Esophagus muscularis mucosa (tissue), 4 donors: ENCODE data around the gene PCIF1. TPM values are rescaled to one million over a fixed set of nuclear protein-coding genes. Genes with fewer than 3 reads are reported as not detected.

Experiments
- DNase-seq: peaks from one replicate; pipeline ENCODE4 v3.0.0-alpha.2; 2017; ENCODE audit errors: extremely low spot score
- H3K27ac ChIP-seq, 4 donors: fragments of 200-600 bp; sonication (generic); replicated peaks in 1 of 4; 1 replicate in 3 of 4; 2 replicates in 1 of 4; pipeline ENCODE4 v1.5.1; 2016 to 2019; ENCODE audit warnings: mild to moderate bottlenecking in 1 of 4
- H3K27me3 ChIP-seq, 4 donors: fragments of 200-600 bp; sonication (generic); one replicate each; pipeline versions ENCODE4 v1.5.1 to v1.6.0; 2016 to 2019
- H3K36me3 ChIP-seq, 4 donors: fragments of 200-600 bp; sonication (generic); one replicate each; pipeline ENCODE4 v1.5.1; 2016 to 2019
- H3K4me1 ChIP-seq, 4 donors: fragments of 200-600 bp; sonication (generic); one replicate each; pipeline ENCODE4 v1.5.1; 2016 to 2019
- H3K4me3 ChIP-seq, 4 donors: fragments of 200-600 bp; sonication (generic); 1 replicate in 2 of 4; 2 replicates in 2 of 4; pipeline ENCODE4 v1.5.1; 2016 to 2019; ENCODE audit warnings: mild to moderate bottlenecking in 4 of 4, moderate library complexity in 1 of 4
- H3K9me3 ChIP-seq, 4 donors: fragments of 200-600 bp; sonication (generic); 1 replicate in 3 of 4; 2 replicates in 1 of 4; pipeline ENCODE4 v1.5.1; 2016 to 2019
- CTCF ChIP-seq, 3 experiments: fragments of 200-600 bp in 2 of 3; fragments of 450-650 bp in 1 of 3; sonication (generic) in 2 of 3; IDR thresholded peaks; one replicate each; pipeline ENCODE4 v1.5.1; 2017 to 2019; ENCODE audit warnings: antibody characterized with exemption in 3 of 3, mild to moderate bottlenecking in 2 of 3, moderate library complexity in 1 of 3
- EP300 ChIP-seq: sonication (generic); formaldehyde crosslinking; IDR thresholded peaks from one replicate; pipeline ENCODE4 v1.6.1; 2017; ENCODE audit warnings: antibody characterized with exemption
- POLR2A ChIP-seq: fragments of 450-650 bp; IDR thresholded peaks from one replicate; pipeline ENCODE4 v1.6.1; 2017; ENCODE audit warnings: antibody characterized with exemption, moderate library complexity, mild to moderate bottlenecking, low read depth
- POLR2AphosphoS5 ChIP-seq, 2 donors: sonication (generic); formaldehyde crosslinking; IDR thresholded peaks; one replicate each; pipeline ENCODE4 v1.6.1; 2017; ENCODE audit warnings: antibody characterized with exemption in 2 of 2
- WGBS: methylation state at CpG from one replicate; pipeline ENCODE4 v1.1.5; 2018; 5-methylcytosine and 5-hydroxymethylcytosine counted together
- intact Hi-C: fragments of 100-400 bp; cut with DNase I; formaldehyde crosslinking; loops from one replicate; pipeline ENCODE4 v1.15.1; 2023
- total RNA-seq, 4 donors: library from RNA; depleted of rRNA; stranded (reverse); fragments of >200 nt; gene quantifications; one replicate each; pipeline versions ENCODE4 v1.1.0 to v1.2.1, GENCODE V29; 2016

Gene PCIF1
- total RNA-seq, 4 donors from 2014 or later: 35.3 to 51.2 (median 37.2) TPM

GRCh38 chr20:45890077-45890984 is 44.2 kb upstream of the PCIF1 start:
- peak; percentile 96 for DNase-seq
- Histone ChIP-seq H3K4me3 (peak overlapping the region; percentile 70 to 93 (median 88)), H3K4me1 (peaks cover 24 to 50% (median 34%) of the 10 kb centered on the region in 4 donors), H3K9me3 (no peaks in the 10 kb centered on the region), H3K36me3 (peaks cover 0 to 57% (median 53%) of the 10 kb centered on the region in 4 donors), H3K27ac (peak overlapping the region; percentile 84 to 94 (median 90)), H3K27me3 (no peaks in the 10 kb centered on the region)
- 0% methylated on average over 17 of the region's 79 CpGs for WGBS
- intact Hi-C loops: loop anchor here (2.0 to 5.0 kb wide), 2 partner anchors 44 to 82 kb away; partner anchors contain the start of genes PCIF1 and ZNF335
- TF ChIP-seq POLR2AphosphoS5 (IDR thresholded peaks at IDR 0.05) (peak; percentile 39 to 63), CTCF (IDR thresholded peaks at IDR 0.05) (peak; percentile 56 to 69 (median 67)), POLR2A (peak; percentile 4), EP300 (no peak)

DNA sequence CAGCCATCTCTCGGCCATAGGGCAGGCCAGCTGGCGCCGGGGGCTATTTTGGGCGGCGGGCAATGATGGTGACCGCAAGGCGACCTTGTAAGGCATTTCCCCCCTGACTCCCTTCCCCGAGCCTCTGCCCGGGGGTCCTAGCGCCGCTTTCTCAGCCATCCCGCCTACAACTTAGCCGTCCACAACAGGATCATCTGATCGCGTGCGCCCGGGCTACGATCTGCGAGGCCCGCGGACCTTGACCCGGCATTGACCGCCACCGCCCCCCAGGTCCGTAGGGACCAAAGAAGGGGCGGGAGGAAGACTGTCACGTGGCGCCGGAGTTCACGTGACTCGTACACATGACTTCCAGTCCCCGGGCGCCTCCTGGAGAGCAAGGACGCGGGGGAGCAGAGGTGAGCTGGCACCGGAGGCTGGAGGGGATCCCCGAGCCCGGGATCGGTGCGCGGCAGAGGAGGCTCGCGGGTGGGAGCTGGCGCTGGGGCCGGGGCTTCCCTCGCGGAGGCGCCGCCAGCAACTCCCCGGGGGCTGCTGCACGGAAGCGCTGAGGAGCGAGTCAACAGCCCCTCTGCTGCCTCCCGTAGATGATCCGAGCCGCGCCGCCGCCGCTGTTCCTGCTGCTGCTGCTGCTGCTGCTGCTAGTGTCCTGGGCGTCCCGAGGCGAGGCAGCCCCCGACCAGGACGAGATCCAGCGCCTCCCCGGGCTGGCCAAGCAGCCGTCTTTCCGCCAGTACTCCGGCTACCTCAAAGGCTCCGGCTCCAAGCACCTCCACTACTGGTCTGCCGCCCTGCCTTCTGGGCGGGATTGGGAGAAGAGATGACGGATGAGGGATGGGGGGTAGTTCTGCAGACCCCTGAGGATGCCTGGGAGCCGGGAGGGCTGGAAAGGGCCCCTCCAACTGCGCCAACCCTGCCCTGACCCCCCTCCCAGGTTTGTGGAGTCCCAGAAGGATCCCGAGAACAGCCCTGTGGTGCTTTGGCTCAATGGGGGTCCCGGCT is 43.2 kb upstream of the PCIF1 start, which contains the start of the genes CTSA and NEURL2:
CTSA (plus strand) TSS at position 351 of the 999 bp plus-strand sequence; CDS start at position 585, 234 bp downstream.
NEURL2 (minus strand) TSS at position 224 of the 999 bp plus-strand sequence; CDS start at position 7, 217 bp downstream.
- intact Hi-C loops: loop anchor here (2.0 to 5.0 kb wide), 2 partner anchors 44 to 81 kb away; partner anchors contain the start of genes PCIF1 and ZNF335
- Histone ChIP-seq H3K9me3 (no peaks in the 10 kb centered on the region), H3K36me3 (peaks cover 7 to 57% (median 56%) of the 10 kb centered on the region in 4 donors), H3K27ac (peak within 1 kb of the TSS; percentile 84 to 94 (median 90)), H3K4me3 (peak within 1 kb of the TSS; percentile 70 to 93 (median 88)), H3K4me1 (peaks cover 24 to 48% (median 34%) of the 10 kb centered on the region in 4 donors), H3K27me3 (no peaks in the 10 kb centered on the region)
- WGBS: 0% methylated on average over 21 of the region's 78 CpGs
- DNase-seq: peak; percentile 98
- peak in 2 of 3 experiments; percentile 18 to 32 for TF ChIP-seq CTCF (IDR thresholded peaks at IDR 0.05)
- no peak for TF ChIP-seq EP300
- TF ChIP-seq POLR2A: peak; percentile 69
- TF ChIP-seq POLR2AphosphoS5 (IDR thresholded peaks at IDR 0.05): peak; percentile 87 to 92

- peak overlapping the region in 3 of 4 donors; percentile 89 to 94 (median 90) for H3K27ac ChIP-seq
- intact Hi-C loops: loop anchor here (5.0 kb wide), 1 partner anchor 80 kb away; the partner anchor contains the start of gene ZNF335
- no peaks in the 10 kb centered on the region for H3K27me3 ChIP-seq
- WGBS: 75% methylated on average over 9 of the region's 9 CpGs
- H3K4me3 ChIP-seq: peak overlapping the region; percentile 70 to 93 (median 88)
- peaks cover 24 to 44% (median 34%) of the 10 kb centered on the region in 4 donors for H3K4me1 ChIP-seq
- H3K36me3 ChIP-seq: peaks cover 16 to 57% (median 56%) of the 10 kb centered on the region in 4 donors
- no peak for DNase-seq
- TF ChIP-seq CTCF (IDR thresholded peaks at IDR 0.05) (no peak), POLR2AphosphoS5 (IDR thresholded peaks at IDR 0.05) (no peak), EP300 (no peak), POLR2A (no peak)
- H3K9me3 ChIP-seq: no peaks in the 10 kb centered on the region
Observed at GRCh38 chr20:45892049-45892825, 42.2 kb upstream of the PCIF1 start.
